WTC11 (cell line): Measurements from ENCODE around the gene VAV2. TPM values are rescaled to one million over a fixed set of nuclear protein-coding genes. Genes with fewer than 3 reads are reported as not detected.

ENCODE experiments used
- ATAC-seq: fragments of 200-7000 bp; cut with Tn5 transposase; 2 replicates; pipeline ENCODE4 v1.10.0; 2021; ENCODE audit warnings: mild to moderate bottlenecking, moderate library complexity
- CTCF ChIA-PET: fragments of 300-600 bp; sonication (Branson Sonifier 250); formaldehyde crosslinking; loops from one replicate; lab custom pipeline; 2021; ENCODE audit warnings: antibody characterized with exemption; lab: Charles Lee
- POLR2A ChIA-PET: fragments of 350-600 bp; sonication (Branson Sonifier 250); formaldehyde crosslinking; loops from one replicate; lab custom pipeline; 2021; ENCODE audit warnings: antibody characterized with exemption; lab: Charles Lee
- DNase-seq: peaks from one replicate; pipeline ENCODE4 v3.0.0; 2021; ENCODE audit warnings: low spot score
- H3K27ac Mint-ChIP-seq: 2 replicates; pipeline ENCODE4 v1.8.0; 2021; ENCODE audit warnings: mixed read lengths
- H3K27me3 Mint-ChIP-seq: 2 replicates; pipeline ENCODE4 v1.8.0; 2021; ENCODE audit warnings: low read depth, mild to moderate bottlenecking, moderate library complexity, mixed read lengths
- H3K36me3 Mint-ChIP-seq: 2 replicates; pipeline ENCODE4 v1.8.0; 2021; ENCODE audit warnings: mixed read lengths
- H3K4me1 Mint-ChIP-seq: 2 replicates; pipeline ENCODE4 v1.8.0; 2022; ENCODE audit warnings: mixed read lengths
- H3K4me3 Mint-ChIP-seq: 2 replicates; pipeline ENCODE4 v1.8.0; 2021; ENCODE audit warnings: mild to moderate bottlenecking, moderate library complexity, mixed read lengths
- H3K9me3 Mint-ChIP-seq: 2 replicates; pipeline ENCODE4 v1.8.0; 2021; ENCODE audit warnings: mixed read lengths
- ATF1 ChIP-seq: sonication (generic); formaldehyde crosslinking; IDR thresholded peaks from 2 replicates; pipeline ENCODE4 v1.8.1; 2023; ENCODE audit warnings: mild to moderate bottlenecking, moderate library complexity, missing genetic modification reagents
- CREB1 ChIP-seq: sonication (generic); formaldehyde crosslinking; IDR thresholded peaks from 2 replicates; pipeline ENCODE4 v1.8.0; 2023; ENCODE audit warnings: mild to moderate bottlenecking, missing genetic modification reagents
- ESRRA ChIP-seq: sonication (generic); formaldehyde crosslinking; IDR thresholded peaks from 2 replicates; pipeline ENCODE4 v1.8.1; 2022; ENCODE audit warnings: mild to moderate bottlenecking, missing genetic modification reagents, borderline replicate concordance
- ETV6 ChIP-seq: sonication (generic); formaldehyde crosslinking; IDR thresholded peaks from 2 replicates; pipeline ENCODE4 v1.8.1; 2022; ENCODE audit warnings: mild to moderate bottlenecking, missing genetic modification reagents
- FOXK1 ChIP-seq: sonication (generic); formaldehyde crosslinking; IDR thresholded peaks from 2 replicates; pipeline ENCODE4 v1.8.0; 2022; ENCODE audit warnings: mild to moderate bottlenecking, moderate library complexity, missing genetic modification reagents
- GTF2I ChIP-seq: fragments of 250-450 bp; sonication (Bioruptor Pico); conservative IDR thresholded peaks from 2 replicates; pipeline ENCODE4 v1.4.0; 2021; ENCODE audit warnings: mild to moderate bottlenecking
- KAT7 ChIP-seq: sonication (generic); formaldehyde crosslinking; IDR thresholded peaks from 2 replicates; pipeline ENCODE4 v1.8.1; 2023; ENCODE audit warnings: missing genetic modification reagents, mild to moderate bottlenecking, borderline replicate concordance
- SOX15 ChIP-seq: fragments of 250-450 bp; sonication (Bioruptor Pico); IDR thresholded peaks from 2 replicates; pipeline ENCODE4 v1.9.0; 2021; ENCODE audit warnings: mild to moderate bottlenecking
- TEAD1 ChIP-seq: sonication (generic); formaldehyde crosslinking; IDR thresholded peaks from 2 replicates; pipeline ENCODE4 v1.8.0; 2022; ENCODE audit warnings: mild to moderate bottlenecking, missing genetic modification reagents
- TP53 ChIP-seq: sonication (generic); formaldehyde crosslinking; IDR thresholded peaks from 2 replicates; pipeline ENCODE4 v1.8.1; 2023; ENCODE audit warnings: mild to moderate bottlenecking, missing genetic modification reagents
- ZNF121 ChIP-seq: sonication (generic); formaldehyde crosslinking; IDR thresholded peaks from 2 replicates; pipeline ENCODE4 v1.8.0; 2023; ENCODE audit warnings: missing genetic modification reagents
- ZNF416 ChIP-seq: fragments of 250-450 bp; sonication (Bioruptor Pico); IDR thresholded peaks from 2 replicates; pipeline ENCODE4 v1.9.0; 2021; ENCODE audit warnings: mild to moderate bottlenecking, inconsistent platforms
- ZNF423 ChIP-seq: fragments of 250-450 bp; sonication (Bioruptor Pico); IDR thresholded peaks from 2 replicates; pipeline ENCODE4 v2.1.2; 2022; ENCODE audit warnings: mild to moderate bottlenecking, moderate library complexity
- total RNA-seq: library from RNA; stranded (reverse); gene quantifications from 3 replicates; pipeline ENCODE4 v1.2.3, GENCODE V29; 2021
- TF ChIP-seq, protein P1 (sequence below): sonication (generic); formaldehyde crosslinking; IDR thresholded peaks from 2 replicates; pipeline ENCODE4 v1.8.1; 2022; ENCODE audit warnings: low read depth, mild to moderate bottlenecking, moderate library complexity, missing genetic modification reagents, borderline replicate concordance
- TF ChIP-seq, protein P2 (sequence below): sonication (generic); formaldehyde crosslinking; IDR thresholded peaks from 2 replicates; pipeline ENCODE4 v1.8.1; 2023; ENCODE audit warnings: mild to moderate bottlenecking, missing genetic modification reagents, borderline replicate concordance
- TF ChIP-seq, protein P3 (sequence below): sonication (generic); formaldehyde crosslinking; IDR thresholded peaks from 2 replicates; pipeline ENCODE4 v1.8.1; 2023; ENCODE audit warnings: mild to moderate bottlenecking, missing genetic modification reagents, moderate library complexity
- TF ChIP-seq, protein P4 (sequence below): sonication (generic); formaldehyde crosslinking; IDR thresholded peaks from 2 replicates; pipeline ENCODE4 v1.8.1; 2023; ENCODE audit warnings: mild to moderate bottlenecking, missing genetic modification reagents
- TF ChIP-seq, protein P5 (sequence below): sonication (generic); formaldehyde crosslinking; IDR thresholded peaks from 2 replicates; pipeline ENCODE4 v1.8.0; 2022; ENCODE audit warnings: mild to moderate bottlenecking, missing genetic modification reagents

Gene VAV2
- total RNA-seq, 1 experiment from 2014 or later, result 39.7 TPM

DNA sequence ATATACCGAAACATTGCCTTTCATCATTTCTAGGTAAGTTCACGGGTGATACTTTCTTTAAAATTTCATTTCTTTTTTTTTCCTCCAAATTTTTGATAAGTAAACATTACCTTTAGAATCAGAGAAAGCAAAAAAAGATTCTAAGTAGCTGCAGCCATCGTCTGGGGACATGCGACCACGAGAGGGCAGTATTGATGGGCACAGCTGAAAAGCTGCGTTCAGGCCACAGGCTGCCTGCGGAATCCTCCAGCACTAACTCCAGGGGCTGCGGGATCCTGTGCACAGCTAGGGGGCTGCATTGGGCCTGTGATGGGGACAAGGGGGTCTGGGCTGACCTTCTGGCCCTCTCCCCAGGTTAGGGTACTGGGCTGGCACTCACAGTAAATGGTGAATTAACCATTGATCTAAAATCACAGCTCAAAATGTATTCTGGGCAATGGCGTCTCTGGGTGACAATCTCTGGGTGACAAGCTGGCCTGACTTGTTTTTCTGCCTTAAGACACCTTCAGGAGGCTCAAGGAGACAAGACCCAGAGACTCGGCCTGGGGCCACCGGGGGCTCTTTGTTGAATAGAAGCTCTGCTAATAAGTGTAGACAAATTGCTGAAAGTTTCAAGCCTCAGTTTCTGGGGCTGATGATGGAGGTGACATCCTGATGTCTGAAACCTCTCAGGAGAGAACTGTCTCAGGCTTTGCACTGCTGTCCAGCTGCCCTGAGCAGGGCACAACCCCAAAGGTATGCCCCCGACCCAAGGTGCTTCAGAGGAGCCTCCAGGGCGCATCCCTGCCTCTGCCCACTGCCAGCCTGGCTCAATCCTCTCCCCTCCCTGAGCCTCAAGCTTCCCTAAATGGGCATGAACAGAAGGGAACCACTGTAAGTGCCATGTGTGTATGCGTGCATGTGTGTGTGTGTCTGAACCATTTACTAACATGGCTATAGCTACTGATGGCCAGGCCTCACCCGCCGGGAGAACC lies 209.7 kb downstream of the VAV2 start:
- peak; percentile 83 for DNase-seq
- no peak for TF ChIP-seq ATF1 (CRISPR knock-in tag)
- no peak for TF ChIP-seq GTF2I (CRISPR knock-in tag)
- TF ChIP-seq ZNF416 (CRISPR knock-in tag), result no peak
- no peak for TF ChIP-seq FOXK1 (CRISPR knock-in tag)
- TF ChIP-seq, protein P1, sequence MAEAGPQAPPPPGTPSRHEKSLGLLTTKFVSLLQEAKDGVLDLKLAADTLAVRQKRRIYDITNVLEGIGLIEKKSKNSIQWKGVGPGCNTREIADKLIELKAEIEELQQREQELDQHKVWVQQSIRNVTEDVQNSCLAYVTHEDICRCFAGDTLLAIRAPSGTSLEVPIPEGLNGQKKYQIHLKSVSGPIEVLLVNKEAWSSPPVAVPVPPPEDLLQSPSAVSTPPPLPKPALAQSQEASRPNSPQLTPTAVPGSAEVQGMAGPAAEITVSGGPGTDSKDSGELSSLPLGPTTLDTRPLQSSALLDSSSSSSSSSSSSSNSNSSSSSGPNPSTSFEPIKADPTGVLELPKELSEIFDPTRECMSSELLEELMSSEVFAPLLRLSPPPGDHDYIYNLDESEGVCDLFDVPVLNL (CRISPR knock-in tag), result no peak
- TF ChIP-seq KAT7 (CRISPR knock-in tag), result no peak
- TF ChIP-seq ESRRA, result no peak
- TF ChIP-seq TP53 (CRISPR knock-in tag), result no peak
- no peak for TF ChIP-seq ZNF423 (CRISPR knock-in tag)
- TF ChIP-seq TEAD1 (CRISPR knock-in tag), result no peak
- no peak for TF ChIP-seq SOX15 (CRISPR knock-in tag)
- TF ChIP-seq, protein P2, sequence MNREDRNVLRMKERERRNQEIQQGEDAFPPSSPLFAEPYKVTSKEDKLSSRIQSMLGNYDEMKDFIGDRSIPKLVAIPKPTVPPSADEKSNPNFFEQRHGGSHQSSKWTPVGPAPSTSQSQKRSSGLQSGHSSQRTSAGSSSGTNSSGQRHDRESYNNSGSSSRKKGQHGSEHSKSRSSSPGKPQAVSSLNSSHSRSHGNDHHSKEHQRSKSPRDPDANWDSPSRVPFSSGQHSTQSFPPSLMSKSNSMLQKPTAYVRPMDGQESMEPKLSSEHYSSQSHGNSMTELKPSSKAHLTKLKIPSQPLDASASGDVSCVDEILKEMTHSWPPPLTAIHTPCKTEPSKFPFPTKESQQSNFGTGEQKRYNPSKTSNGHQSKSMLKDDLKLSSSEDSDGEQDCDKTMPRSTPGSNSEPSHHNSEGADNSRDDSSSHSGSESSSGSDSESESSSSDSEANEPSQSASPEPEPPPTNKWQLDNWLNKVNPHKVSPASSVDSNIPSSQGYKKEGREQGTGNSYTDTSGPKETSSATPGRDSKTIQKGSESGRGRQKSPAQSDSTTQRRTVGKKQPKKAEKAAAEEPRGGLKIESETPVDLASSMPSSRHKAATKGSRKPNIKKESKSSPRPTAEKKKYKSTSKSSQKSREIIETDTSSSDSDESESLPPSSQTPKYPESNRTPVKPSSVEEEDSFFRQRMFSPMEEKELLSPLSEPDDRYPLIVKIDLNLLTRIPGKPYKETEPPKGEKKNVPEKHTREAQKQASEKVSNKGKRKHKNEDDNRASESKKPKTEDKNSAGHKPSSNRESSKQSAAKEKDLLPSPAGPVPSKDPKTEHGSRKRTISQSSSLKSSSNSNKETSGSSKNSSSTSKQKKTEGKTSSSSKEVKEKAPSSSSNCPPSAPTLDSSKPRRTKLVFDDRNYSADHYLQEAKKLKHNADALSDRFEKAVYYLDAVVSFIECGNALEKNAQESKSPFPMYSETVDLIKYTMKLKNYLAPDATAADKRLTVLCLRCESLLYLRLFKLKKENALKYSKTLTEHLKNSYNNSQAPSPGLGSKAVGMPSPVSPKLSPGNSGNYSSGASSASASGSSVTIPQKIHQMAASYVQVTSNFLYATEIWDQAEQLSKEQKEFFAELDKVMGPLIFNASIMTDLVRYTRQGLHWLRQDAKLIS (CRISPR knock-in tag), result no peak
- TF ChIP-seq, protein P3, sequence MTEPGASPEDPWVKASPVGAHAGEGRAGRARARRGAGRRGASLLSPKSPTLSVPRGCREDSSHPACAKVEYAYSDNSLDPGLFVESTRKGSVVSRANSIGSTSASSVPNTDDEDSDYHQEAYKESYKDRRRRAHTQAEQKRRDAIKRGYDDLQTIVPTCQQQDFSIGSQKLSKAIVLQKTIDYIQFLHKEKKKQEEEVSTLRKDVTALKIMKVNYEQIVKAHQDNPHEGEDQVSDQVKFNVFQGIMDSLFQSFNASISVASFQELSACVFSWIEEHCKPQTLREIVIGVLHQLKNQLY (CRISPR knock-in tag), result no peak
- TF ChIP-seq, protein P4, sequence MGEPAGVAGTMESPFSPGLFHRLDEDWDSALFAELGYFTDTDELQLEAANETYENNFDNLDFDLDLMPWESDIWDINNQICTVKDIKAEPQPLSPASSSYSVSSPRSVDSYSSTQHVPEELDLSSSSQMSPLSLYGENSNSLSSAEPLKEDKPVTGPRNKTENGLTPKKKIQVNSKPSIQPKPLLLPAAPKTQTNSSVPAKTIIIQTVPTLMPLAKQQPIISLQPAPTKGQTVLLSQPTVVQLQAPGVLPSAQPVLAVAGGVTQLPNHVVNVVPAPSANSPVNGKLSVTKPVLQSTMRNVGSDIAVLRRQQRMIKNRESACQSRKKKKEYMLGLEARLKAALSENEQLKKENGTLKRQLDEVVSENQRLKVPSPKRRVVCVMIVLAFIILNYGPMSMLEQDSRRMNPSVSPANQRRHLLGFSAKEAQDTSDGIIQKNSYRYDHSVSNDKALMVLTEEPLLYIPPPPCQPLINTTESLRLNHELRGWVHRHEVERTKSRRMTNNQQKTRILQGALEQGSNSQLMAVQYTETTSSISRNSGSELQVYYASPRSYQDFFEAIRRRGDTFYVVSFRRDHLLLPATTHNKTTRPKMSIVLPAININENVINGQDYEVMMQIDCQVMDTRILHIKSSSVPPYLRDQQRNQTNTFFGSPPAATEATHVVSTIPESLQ (CRISPR knock-in tag), result no peak
- TF ChIP-seq, protein P5, sequence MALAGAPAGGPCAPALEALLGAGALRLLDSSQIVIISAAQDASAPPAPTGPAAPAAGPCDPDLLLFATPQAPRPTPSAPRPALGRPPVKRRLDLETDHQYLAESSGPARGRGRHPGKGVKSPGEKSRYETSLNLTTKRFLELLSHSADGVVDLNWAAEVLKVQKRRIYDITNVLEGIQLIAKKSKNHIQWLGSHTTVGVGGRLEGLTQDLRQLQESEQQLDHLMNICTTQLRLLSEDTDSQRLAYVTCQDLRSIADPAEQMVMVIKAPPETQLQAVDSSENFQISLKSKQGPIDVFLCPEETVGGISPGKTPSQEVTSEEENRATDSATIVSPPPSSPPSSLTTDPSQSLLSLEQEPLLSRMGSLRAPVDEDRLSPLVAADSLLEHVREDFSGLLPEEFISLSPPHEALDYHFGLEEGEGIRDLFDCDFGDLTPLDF, result no peak
- TF ChIP-seq ZNF121 (CRISPR knock-in tag), result no peak
- TF ChIP-seq CREB1 (CRISPR knock-in tag), result no peak
- no peak for TF ChIP-seq ETV6 (CRISPR knock-in tag)
- Mint-ChIP-seq H3K4me1 (no peaks in the 10 kb centered on the region), H3K4me3 (no peak overlapping the region), H3K27me3 (no peaks in the 10 kb centered on the region), H3K9me3 (no peaks in the 10 kb centered on the region), H3K36me3 (peaks cover 6% of the 10 kb centered on the region; the same call in 1 of the 2 replicates), H3K27ac (no peak overlapping the region)
- CTCF ChIA-PET, result interaction anchor here (0.6 to 3.7 kb wide), 51 partner anchors 11 to 545 kb away, joined by 3 to 80 read pairs (median 4); partner anchors contain the start of genes BRD3OS and SARDH
- POLR2A ChIA-PET, result interaction anchor here (0.6 kb wide), 1 partner anchor 390 kb away, joined by 6 read pairs; no protein-coding TSS in a partner anchor
- ATAC-seq, result peak; percentile 88
